H9 (cell line): ENCODE results near the gene OR51L1. TPM values are rescaled to one million over a fixed set of nuclear protein-coding genes. Genes with fewer than 3 reads are reported as not detected.

Experiments used
- DNase-seq: peaks from one replicate; pipeline ENCODE4 v3.0.0-alpha.2; 2017
- H2AFZ ChIP-seq: one replicate; pipeline ENCODE4 v1.6.1; 2013; ENCODE audit warnings: mild to moderate bottlenecking, low read length, control low read depth, moderate library complexity
- H2AK5ac ChIP-seq: 2 replicates; pipeline ENCODE4 v1.6.1; 2013; ENCODE audit warnings: low read length, control low read depth, mixed read lengths; ENCODE audit not compliant: insufficient read length
- H2BK120ac ChIP-seq: one replicate; pipeline ENCODE4 v1.6.1; 2013; ENCODE audit warnings: low read depth, mild to moderate bottlenecking, low read length, control low read depth, inconsistent platforms; ENCODE audit not compliant: poor library complexity, severe bottlenecking
- H2BK12ac ChIP-seq: 2 replicates; pipeline ENCODE4 v1.6.1; 2013; ENCODE audit warnings: low read length, control low read depth, mixed read lengths, low read depth; ENCODE audit not compliant: insufficient read length
- H2BK15ac ChIP-seq: 2 replicates; pipeline ENCODE4 v1.6.1; 2013; ENCODE audit warnings: low read depth, low read length, control low read depth
- H2BK20ac ChIP-seq: one replicate; pipeline ENCODE4 v1.6.1; 2013; ENCODE audit warnings: low read depth, mild to moderate bottlenecking, low read length, control low read depth, inconsistent platforms; ENCODE audit not compliant: poor library complexity, severe bottlenecking
- H2BK5ac ChIP-seq: 2 replicates; pipeline ENCODE4 v1.6.1; 2013; ENCODE audit warnings: low read length, control low read depth, mixed read lengths; ENCODE audit not compliant: insufficient read length
- H3K14ac ChIP-seq: 2 replicates; pipeline ENCODE4 v1.6.1; 2013; ENCODE audit warnings: low read length, control low read depth; ENCODE audit not compliant: insufficient read depth
- H3K18ac ChIP-seq: 2 replicates; pipeline ENCODE4 v1.6.1; 2013; ENCODE audit warnings: low read depth, mild to moderate bottlenecking, mixed read lengths, low read length, control low read depth; ENCODE audit not compliant: insufficient read length
- H3K23ac ChIP-seq: 2 replicates; pipeline ENCODE4 v1.6.1; 2013; ENCODE audit warnings: low read length, control low read depth, mixed read lengths, low read depth; ENCODE audit not compliant: insufficient read length
- H3K23me2 ChIP-seq: 2 replicates; pipeline ENCODE4 v1.6.1; 2013; ENCODE audit warnings: low read depth, mild to moderate bottlenecking, mixed read lengths, low read length, control low read depth; ENCODE audit not compliant: insufficient read length, poor library complexity, severe bottlenecking
- H3K27ac ChIP-seq: 2 replicates; pipeline ENCODE4 v1.5.1; 2013; ENCODE audit warnings: low read length, control low read depth, mixed read lengths, low read depth; ENCODE audit not compliant: insufficient read length
- H3K27me3 ChIP-seq: 2 replicates; pipeline ENCODE4 v1.6.1; 2013; ENCODE audit warnings: low read length, control low read depth, inconsistent platforms; ENCODE audit not compliant: insufficient read depth
- H3K4ac ChIP-seq: 2 replicates; pipeline ENCODE4 v1.6.1; 2013; ENCODE audit warnings: low read depth, mild to moderate bottlenecking, control low read depth, inconsistent platforms, low read length, moderate library complexity
- H3K4me1 ChIP-seq: 2 replicates; pipeline ENCODE4 v1.6.1; 2013; ENCODE audit warnings: low read length, control low read depth, inconsistent platforms; ENCODE audit not compliant: insufficient read depth
- H3K4me2 ChIP-seq: 2 replicates; pipeline ENCODE4 v1.6.1; 2013; ENCODE audit warnings: low read length, control low read depth, mixed read lengths; ENCODE audit not compliant: insufficient read length, insufficient read depth
- H3K56ac ChIP-seq: 2 replicates; pipeline ENCODE4 v1.6.1; 2013; ENCODE audit warnings: low read depth, mild to moderate bottlenecking, mixed read lengths, low read length, control low read depth; ENCODE audit not compliant: insufficient read length
- H3K79me1 ChIP-seq: 2 replicates; pipeline ENCODE4 v1.6.1; 2013; ENCODE audit warnings: low read depth, mild to moderate bottlenecking, moderate library complexity, low read length, control low read depth, inconsistent platforms; ENCODE audit not compliant: insufficient read depth, poor library complexity, severe bottlenecking
- H3K79me2 ChIP-seq: 2 replicates; pipeline ENCODE4 v1.6.1; 2013; ENCODE audit warnings: low read length, control low read depth, inconsistent platforms; ENCODE audit not compliant: insufficient read depth
- H3K9ac ChIP-seq: 2 replicates; pipeline ENCODE4 v1.6.1; 2013; ENCODE audit warnings: low read length, control low read depth, mixed read lengths; ENCODE audit not compliant: insufficient read length; ENCODE audit errors: extremely low read depth
- H3K9me3 ChIP-seq: one replicate; pipeline ENCODE4 v1.6.1; 2013; ENCODE audit warnings: low read depth, low read length, inconsistent platforms; ENCODE audit not compliant: control insufficient read depth
- H3T11ph ChIP-seq: one replicate; pipeline ENCODE4 v1.6.1; 2013; ENCODE audit warnings: mild to moderate bottlenecking, low read length, control low read depth, inconsistent platforms
- H4K20me1 ChIP-seq: one replicate; pipeline ENCODE4 v1.6.1; 2013; ENCODE audit not compliant: control insufficient read depth, insufficient read length, insufficient read depth
- H4K5ac ChIP-seq: 2 replicates; pipeline ENCODE4 v1.6.1; 2013; ENCODE audit warnings: low read depth, mild to moderate bottlenecking, mixed read lengths, low read length, control low read depth; ENCODE audit not compliant: insufficient read length
- H4K8ac ChIP-seq: replicated peaks from 2 replicates; pipeline ENCODE4 v1.6.1; 2013; ENCODE audit warnings: low read length, control low read depth, mixed read lengths, low read depth; ENCODE audit not compliant: insufficient read length
- H4K91ac ChIP-seq: 2 replicates; pipeline ENCODE4 v1.6.1; 2013; ENCODE audit warnings: low read depth, mild to moderate bottlenecking, moderate library complexity, mixed read lengths, low read length, control low read depth; ENCODE audit not compliant: insufficient read length
- H3K27ac Mint-ChIP-seq, 3 experiments: 2 replicates in 2 of 3; 3 replicates in 1 of 3; pipeline ENCODE4 v1.8.0; 2020 to 2021; ENCODE audit warnings: mixed read lengths in 3 of 3, mild to moderate bottlenecking in 1 of 3, moderate library complexity in 1 of 3
- H3K27me3 Mint-ChIP-seq: 2 replicates; pipeline ENCODE4 v1.8.0; 2021; ENCODE audit warnings: low read depth, mild to moderate bottlenecking, moderate library complexity, mixed read lengths
- H3K36me3 Mint-ChIP-seq, 3 experiments: 2 replicates in 2 of 3; 3 replicates in 1 of 3; pipeline ENCODE4 v1.8.0; 2020 to 2021; ENCODE audit warnings: low read depth in 3 of 3, mixed read lengths in 3 of 3; ENCODE audit not compliant: insufficient read depth in 1 of 3
- H3K4me1 Mint-ChIP-seq, 2 experiments: 2 replicates each; pipeline ENCODE4 v1.8.0; 2020; ENCODE audit warnings: mixed read lengths in 2 of 2
- H3K4me3 Mint-ChIP-seq, 2 experiments: 2 replicates in 1 of 2; 3 replicates in 1 of 2; pipeline ENCODE4 v1.8.0; 2020 to 2021; ENCODE audit warnings: mild to moderate bottlenecking in 2 of 2, mixed read lengths in 2 of 2, moderate library complexity in 1 of 2
- H3K9me3 Mint-ChIP-seq, 2 experiments: 2 replicates in 1 of 2; 3 replicates in 1 of 2; pipeline ENCODE4 v1.8.0; 2020; ENCODE audit warnings: mild to moderate bottlenecking in 2 of 2, mixed read lengths in 2 of 2, moderate library complexity in 1 of 2
- WGBS: extraction: QIAGEN DNeasy Blood & Tissue Kit; methylation state at CpG from one replicate; pipeline ENCODE4 v1.1.7; 2013; ENCODE audit warnings: missing lambda C conversion rate, low lambda C conversion rate, mixed read lengths; ENCODE audit not compliant: insufficient read length; ENCODE audit errors: extremely low coverage; 5-methylcytosine and 5-hydroxymethylcytosine counted together
- total RNA-seq: library from RNA; stranded (reverse); gene quantifications from 2 replicates; pipeline ENCODE4 v1.2.1, GENCODE V29; 2021
- TF ChIP-seq, protein P1 (sequence below): fragments of 200-600 bp; sonication (generic); conservative IDR thresholded peaks from 3 replicates; pipeline ENCODE4 v1.8.0; 2021; ENCODE audit warnings: antibody characterized with exemption, mild to moderate bottlenecking

Gene OR51L1
- total RNA-seq, 1 experiment from 2014 or later = not detected

DNA sequence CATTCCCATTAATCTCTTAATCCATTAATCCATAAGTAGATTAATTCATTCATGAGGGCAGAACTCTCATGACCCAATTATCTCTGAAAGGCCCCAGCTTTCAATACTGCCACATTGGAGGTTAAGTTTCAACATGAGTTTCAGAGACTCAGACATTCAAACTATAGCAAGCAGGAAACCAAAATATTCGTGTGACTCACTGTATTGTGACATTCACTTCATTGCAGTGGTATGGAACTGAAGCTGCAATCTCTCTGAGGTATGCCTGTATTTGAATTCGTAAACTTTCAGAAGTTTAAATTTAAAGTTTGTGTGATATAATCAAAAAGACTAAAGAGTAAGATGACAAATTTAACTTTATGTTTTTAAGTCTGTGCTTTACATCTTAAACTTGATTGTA is 48.7 kb downstream of the OR51L1 start:
- Mint-ChIP-seq H3K9me3 (no peaks in the 10 kb centered on the region; a peak in 1 of 5 replicates), H3K36me3 (no peaks in the 10 kb centered on the region), H3K4me3 (no peak overlapping the region), H3K27me3 (no peaks in the 10 kb centered on the region), H3K27ac (no peak overlapping the region), H3K4me1 (peaks cover 5 to 7% of the 10 kb centered on the region in 2 experiments)
- DNase-seq = no peak
- Histone ChIP-seq H2BK15ac (no peak overlapping the region), H2AFZ (no peak overlapping the region), H3K79me1 (no peaks in the 10 kb centered on the region), H3K9ac (no peak overlapping the region), H4K20me1 (no peaks in the 10 kb centered on the region), H2BK20ac (no peak overlapping the region), H3K18ac (no peak overlapping the region), H3K4me2 (no peak overlapping the region), H2AK5ac (no peak overlapping the region), H2BK12ac (no peak overlapping the region), H3K56ac (no peak overlapping the region), H3K27ac (no peak overlapping the region), H3K9me3 (no peaks in the 10 kb centered on the region), H3K23ac (no peak overlapping the region), H2BK5ac (no peak overlapping the region), H4K5ac (no peak overlapping the region), H3K23me2 (no peaks in the 10 kb centered on the region), H3K79me2 (no peaks in the 10 kb centered on the region), H3K27me3 (no peaks in the 10 kb centered on the region), H3T11ph (no peak overlapping the region), H4K8ac (no peak overlapping the region), H3K14ac (no peak overlapping the region), H2BK120ac (no peak overlapping the region), H3K4me1 (peaks cover 3% of the 10 kb centered on the region; the same call in 1 of the 2 replicates), H4K91ac (no peak overlapping the region), H3K4ac (no peak overlapping the region)
- TF ChIP-seq, protein P1, sequence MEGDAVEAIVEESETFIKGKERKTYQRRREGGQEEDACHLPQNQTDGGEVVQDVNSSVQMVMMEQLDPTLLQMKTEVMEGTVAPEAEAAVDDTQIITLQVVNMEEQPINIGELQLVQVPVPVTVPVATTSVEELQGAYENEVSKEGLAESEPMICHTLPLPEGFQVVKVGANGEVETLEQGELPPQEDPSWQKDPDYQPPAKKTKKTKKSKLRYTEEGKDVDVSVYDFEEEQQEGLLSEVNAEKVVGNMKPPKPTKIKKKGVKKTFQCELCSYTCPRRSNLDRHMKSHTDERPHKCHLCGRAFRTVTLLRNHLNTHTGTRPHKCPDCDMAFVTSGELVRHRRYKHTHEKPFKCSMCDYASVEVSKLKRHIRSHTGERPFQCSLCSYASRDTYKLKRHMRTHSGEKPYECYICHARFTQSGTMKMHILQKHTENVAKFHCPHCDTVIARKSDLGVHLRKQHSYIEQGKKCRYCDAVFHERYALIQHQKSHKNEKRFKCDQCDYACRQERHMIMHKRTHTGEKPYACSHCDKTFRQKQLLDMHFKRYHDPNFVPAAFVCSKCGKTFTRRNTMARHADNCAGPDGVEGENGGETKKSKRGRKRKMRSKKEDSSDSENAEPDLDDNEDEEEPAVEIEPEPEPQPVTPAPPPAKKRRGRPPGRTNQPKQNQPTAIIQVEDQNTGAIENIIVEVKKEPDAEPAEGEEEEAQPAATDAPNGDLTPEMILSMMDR = no peak
- no CpG with 5 or more reads among the region's 2 CpGs for WGBS
